ENCODE data around the gene MED23. TPM values are rescaled to one million over a fixed set of nuclear protein-coding genes. Genes with fewer than 3 reads are reported as not detected.

MED23 gene
- polyA plus RNA-seq, 3 donors from 2014 or later: 5.9 to 18.0 (median 9.5) TPM

DNA sequence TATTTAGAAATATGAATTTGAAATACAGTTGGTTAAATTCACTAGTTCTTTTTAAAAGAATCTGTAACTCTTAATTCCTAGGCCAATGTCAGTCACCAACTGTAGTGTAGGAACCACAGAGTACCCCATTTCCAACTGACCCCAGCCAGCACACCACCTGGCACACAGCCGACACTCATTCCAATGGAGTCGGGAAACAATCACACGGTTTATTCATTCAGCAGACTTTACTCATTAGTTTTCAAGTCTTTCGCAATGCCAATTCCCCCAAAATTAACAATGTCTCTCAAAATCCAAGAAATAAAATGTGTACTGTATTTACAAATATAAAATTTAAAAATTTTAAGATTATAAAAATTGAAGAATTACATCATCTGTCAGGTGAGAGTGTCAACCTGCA, 41.5 kb downstream of the MED23 start:
- Mint-ChIP-seq H3K27me3 (ENCODE audit: low read depth in 3 of 3) (no peaks in the 10 kb centered on the region), H3K36me3 (peaks cover 15 to 48% (median 23%) of the 10 kb centered on the region in 3 donors), H3K4me3 (no peak overlapping the region), H3K4me1 (no peaks in the 10 kb centered on the region), H3K27ac (no peak overlapping the region), H3K9me3 (no peaks in the 10 kb centered on the region)
- no peak for DNase-seq

DNA sequence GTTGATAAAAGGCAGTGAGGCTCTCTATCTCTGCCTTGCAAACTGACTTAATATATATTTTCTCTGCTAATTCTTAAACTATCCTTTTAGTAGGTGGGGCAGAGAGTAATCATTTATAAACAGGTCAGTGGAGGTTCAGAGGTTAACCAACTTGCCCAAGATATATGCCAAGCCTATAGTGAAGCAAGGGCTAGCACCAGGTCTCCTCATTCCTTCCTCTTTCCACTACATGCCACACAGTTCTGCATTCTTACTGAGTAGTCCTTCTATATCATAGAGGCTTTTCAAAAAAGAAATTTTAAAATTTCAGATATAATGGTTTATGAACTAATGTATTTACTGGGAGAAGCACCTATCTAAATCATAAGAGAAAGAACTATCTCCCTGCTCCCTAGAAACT, 46.5 kb downstream of the MED23 start:
- Mint-ChIP-seq H3K4me1 (no peaks in the 10 kb centered on the region), H3K27ac (no peak overlapping the region), H3K4me3 (no peak overlapping the region), H3K36me3 (peaks cover 3 to 42% (median 14%) of the 10 kb centered on the region in 3 donors), H3K9me3 (no peaks in the 10 kb centered on the region), H3K27me3 (ENCODE audit: low read depth in 3 of 3) (no peaks in the 10 kb centered on the region)
- no peak for DNase-seq

DNA sequence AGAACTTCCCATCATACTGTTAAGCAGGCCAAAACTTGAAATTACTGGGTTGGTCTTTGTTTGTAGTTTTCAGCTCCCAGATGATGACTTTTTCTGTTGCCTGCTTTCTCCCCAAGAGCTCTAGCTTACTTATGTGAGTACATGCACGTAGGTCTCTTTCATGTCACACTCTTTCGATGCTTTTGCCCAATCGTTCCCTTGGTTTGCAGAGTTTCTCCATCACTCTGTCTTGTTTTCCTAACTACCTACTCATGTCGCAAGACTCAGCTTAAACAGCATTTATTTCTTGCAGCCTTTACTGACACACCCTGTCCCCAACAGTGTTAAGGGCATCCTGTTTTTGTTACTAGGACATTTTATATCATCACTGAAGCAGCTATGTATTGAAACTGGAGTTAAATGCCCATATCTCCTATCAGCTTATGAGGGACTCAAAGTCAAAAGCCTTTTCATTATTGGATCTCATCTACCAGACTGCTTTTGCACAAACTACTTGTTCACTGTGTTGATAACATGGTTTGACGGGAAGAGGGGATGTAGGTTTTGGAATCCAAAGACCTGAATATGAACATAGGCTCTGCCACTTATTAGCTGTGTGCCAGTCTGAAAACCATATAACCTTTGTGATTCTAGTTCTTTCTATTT, 52.1 kb downstream of the MED23 start:
- Mint-ChIP-seq H3K9me3 (no peaks in the 10 kb centered on the region), H3K4me3 (no peak overlapping the region), H3K36me3 (peaks cover 16 to 33% (median 24%) of the 10 kb centered on the region in 3 donors), H3K27me3 (ENCODE audit: low read depth in 3 of 3) (no peaks in the 10 kb centered on the region), H3K4me1 (no peaks in the 10 kb centered on the region), H3K27ac (peak overlapping the region in 2 of 6 donors; percentile 9 to 10)
- no peak for DNase-seq

DNA sequence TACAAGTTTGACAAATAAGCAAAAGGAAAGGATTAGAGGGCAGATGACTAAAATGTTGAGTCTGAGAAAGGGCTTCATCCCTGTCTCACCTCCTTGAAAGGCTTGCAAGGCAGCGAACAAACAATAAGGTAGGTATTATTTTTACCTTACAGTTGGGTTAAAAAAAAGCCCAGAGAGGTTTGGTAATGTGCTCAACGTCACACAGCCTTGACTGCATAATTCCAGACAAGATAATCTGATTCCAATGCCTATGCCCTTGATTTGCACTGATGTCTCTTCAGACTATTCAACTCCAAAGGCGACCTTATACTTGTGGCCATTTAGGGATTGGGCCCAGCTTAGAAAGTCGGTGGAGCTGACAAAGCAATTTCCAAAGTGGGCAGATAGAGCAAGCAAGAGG, 53.4 kb downstream of the MED23 start:
- no peak overlapping the region for H3K4me3 Mint-ChIP-seq
- no peak for DNase-seq
- H3K9me3 Mint-ChIP-seq: no peaks in the 10 kb centered on the region
- H3K36me3 Mint-ChIP-seq: peaks cover 26 to 29% (median 28%) of the 10 kb centered on the region in 3 donors
- peaks cover 0 to 1% (median 0%) of the 10 kb centered on the region in 3 donors for H3K27me3 Mint-ChIP-seq (ENCODE audit: low read depth in 3 of 3)
- no peaks in the 10 kb centered on the region for H3K4me1 Mint-ChIP-seq
- H3K27ac Mint-ChIP-seq: no peak overlapping the region

DNA sequence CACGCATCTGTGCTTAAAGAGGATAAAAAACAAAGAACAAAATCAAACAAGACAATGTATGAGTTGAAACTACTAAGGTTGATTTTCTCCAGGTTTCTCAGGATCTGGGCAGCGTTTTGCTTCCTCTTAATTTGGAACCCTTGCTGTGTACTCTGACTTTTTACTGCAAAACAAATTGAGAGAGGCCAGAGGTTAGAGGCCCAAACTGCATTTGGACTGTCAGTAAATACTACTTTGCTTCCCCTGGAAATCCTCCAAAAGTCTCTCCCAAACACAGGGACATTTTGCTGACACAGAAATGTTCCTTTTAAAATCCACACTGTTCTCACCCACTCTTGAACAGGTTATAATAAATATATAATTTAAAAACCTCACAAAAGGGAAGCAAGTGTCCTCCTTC, 53.9 kb downstream of the MED23 start:
- H3K27me3 Mint-ChIP-seq (ENCODE audit: low read depth in 3 of 3): peaks cover 0 to 1% (median 0%) of the 10 kb centered on the region in 3 donors
- H3K4me1 Mint-ChIP-seq: no peaks in the 10 kb centered on the region
- no peak overlapping the region for H3K4me3 Mint-ChIP-seq
- H3K27ac Mint-ChIP-seq: no peak overlapping the region
- no peaks in the 10 kb centered on the region for H3K9me3 Mint-ChIP-seq
- no peak for DNase-seq
- peaks cover 26 to 28% (median 27%) of the 10 kb centered on the region in 3 donors for H3K36me3 Mint-ChIP-seq

DNA sequence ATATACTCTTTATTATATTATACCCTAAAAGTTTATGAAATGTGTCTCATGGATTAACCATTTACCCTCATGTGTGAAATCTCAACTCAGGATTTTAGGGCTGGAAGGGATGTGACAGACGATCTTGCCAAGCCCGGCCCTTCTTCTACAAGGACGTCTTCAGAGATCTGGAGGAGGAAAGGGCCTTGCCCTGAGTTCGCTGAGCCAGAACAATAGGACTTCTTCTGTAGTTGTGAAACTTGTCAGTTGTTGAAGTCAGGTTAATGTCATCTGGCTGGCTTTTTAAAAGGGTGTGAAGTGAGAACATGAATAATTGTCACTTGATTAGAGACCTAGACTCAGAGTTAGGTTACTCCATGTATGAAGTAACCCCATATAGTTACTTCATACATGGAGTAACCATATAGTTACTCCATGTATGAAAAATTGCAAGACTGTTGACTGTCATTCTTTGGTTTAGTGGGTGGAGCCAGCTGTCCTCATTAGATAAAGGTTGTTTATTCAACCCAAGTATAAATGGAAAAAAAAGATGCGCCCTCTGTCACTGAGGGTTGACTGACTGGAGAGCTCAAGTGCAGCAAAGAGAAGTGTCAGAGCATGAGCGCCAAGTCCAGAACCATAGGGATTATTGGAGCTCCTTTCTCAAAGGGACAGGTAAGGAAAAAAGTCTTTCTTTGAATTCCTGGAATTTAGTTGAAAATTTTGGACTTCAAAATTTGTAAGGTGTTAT, 55.2 kb downstream of the MED23 start, which contains the start of gene ARG1:
Gene ARG1 (plus strand): TSS at position 541 of the 730 bp plus-strand sequence. CDS start 57 bp downstream, at position 598.
- peak within 1 kb of the TSS in 1 of 6 donors; percentile 54 for H3K27ac Mint-ChIP-seq
- no peak within 1 kb of the TSS for H3K4me3 Mint-ChIP-seq

DNA sequence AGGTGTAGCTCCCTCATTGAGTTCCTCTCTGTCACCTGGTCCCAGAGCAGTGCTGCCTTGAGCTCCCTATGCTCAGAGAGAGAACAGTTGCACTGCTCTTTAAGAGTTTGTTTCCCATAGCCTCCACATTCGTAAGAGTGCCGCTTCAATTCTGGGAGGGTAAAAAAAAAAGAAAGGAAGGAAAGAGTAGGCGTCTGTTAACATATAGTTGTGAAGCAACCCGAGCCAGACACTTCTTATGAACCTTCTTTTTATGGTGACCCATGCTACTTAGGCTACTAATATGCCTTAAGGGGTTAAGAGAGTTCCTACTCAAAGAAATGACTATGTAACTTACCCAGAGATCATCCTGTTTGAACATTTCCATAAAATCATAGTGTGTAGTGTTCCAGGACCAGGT, 59.3 kb downstream of the MED23 start:
- H3K36me3 Mint-ChIP-seq: peaks cover 18 to 31% (median 29%) of the 10 kb centered on the region in 3 donors
- H3K27me3 Mint-ChIP-seq (ENCODE audit: low read depth in 3 of 3): peaks cover 0 to 1% (median 0%) of the 10 kb centered on the region in 3 donors
- no peak for DNase-seq
- H3K9me3 Mint-ChIP-seq: no peaks in the 10 kb centered on the region
- no peaks in the 10 kb centered on the region for H3K4me1 Mint-ChIP-seq
- no peak overlapping the region for H3K4me3 Mint-ChIP-seq
- H3K27ac Mint-ChIP-seq: no peak overlapping the region

More for the DNA sequence above, 55.2 kb downstream of the MED23 start, which contains the start of gene ARG1:
- no peak for DNase-seq
- Mint-ChIP-seq H3K27me3 (ENCODE audit: low read depth in 3 of 3) (peaks cover 0 to 1% (median 0%) of the 10 kb centered on the region in 3 donors), H3K4me1 (no peaks in the 10 kb centered on the region), H3K36me3 (peaks cover 27 to 28% (median 28%) of the 10 kb centered on the region in 3 donors), H3K9me3 (no peaks in the 10 kb centered on the region)

DNA sequence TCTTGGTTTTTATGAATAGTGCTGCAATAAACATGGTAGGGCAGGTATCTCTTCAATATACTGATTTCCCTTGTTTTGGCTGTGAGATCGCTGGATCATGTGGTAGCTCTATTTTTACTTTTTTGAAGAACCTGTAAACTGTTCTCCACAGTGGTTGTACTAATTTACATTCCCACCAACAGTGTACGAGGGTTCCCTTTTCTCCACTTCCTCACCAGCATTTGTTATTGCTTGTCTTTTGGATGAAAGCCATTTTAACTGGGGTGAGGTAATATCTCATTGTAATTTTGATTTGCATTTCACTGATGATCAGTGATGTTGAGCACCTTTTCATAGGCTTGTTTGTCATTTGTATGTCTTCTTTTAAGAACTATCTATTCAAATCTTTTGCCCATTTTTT, 63.0 kb downstream of the MED23 start:
- H3K4me3 Mint-ChIP-seq: no peak overlapping the region
- no peak for DNase-seq
- peaks cover 0 to 3% (median 1%) of the 10 kb centered on the region in 3 donors for H3K27me3 Mint-ChIP-seq (ENCODE audit: low read depth in 3 of 3)
- peaks cover 0 to 11% (median 10%) of the 10 kb centered on the region in 3 donors for H3K36me3 Mint-ChIP-seq
- no peak overlapping the region for H3K27ac Mint-ChIP-seq
- H3K4me1 Mint-ChIP-seq: no peaks in the 10 kb centered on the region
- no peaks in the 10 kb centered on the region for H3K9me3 Mint-ChIP-seq

DNA sequence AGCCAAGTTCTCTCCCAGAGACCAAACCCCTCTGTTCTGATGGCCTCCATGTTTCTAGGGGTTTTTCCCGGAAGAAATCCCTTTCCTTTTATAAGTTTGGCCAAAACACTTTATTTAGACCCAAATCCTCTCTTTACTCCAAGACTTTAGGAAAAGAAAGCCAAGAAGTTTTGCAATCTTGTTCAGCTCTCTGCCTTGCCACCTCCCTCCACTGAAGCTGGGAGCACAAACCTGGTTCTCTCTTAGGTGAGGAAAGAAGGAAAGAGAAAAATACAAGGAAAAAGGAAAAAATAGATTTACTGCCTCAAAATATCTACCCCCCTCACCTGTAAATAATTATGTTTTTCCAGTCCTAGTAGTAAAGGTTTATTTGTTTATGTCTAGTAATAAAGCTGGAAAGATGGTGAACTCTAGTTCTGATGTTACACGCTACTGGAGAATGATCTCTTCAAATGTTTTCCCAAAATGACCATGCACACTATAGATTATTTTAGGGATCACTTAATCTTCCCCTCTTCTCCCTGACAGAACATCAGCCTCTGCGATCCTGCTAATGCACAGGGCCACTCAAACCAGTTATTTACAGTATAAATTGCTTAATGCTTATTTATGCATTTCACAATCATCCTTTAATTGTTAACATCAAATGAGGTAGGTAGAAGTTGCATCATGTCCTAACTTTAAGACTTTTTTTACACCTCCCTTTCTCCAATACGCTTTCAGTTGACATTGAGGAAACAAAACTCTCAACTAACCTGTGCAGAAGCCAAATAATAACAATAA, 65.9 kb downstream of the MED23 start:
- Mint-ChIP-seq H3K27me3 (ENCODE audit: low read depth in 3 of 3) (peaks cover 0 to 5% (median 4%) of the 10 kb centered on the region in 3 donors), H3K9me3 (no peaks in the 10 kb centered on the region), H3K4me3 (no peak overlapping the region), H3K4me1 (no peaks in the 10 kb centered on the region), H3K27ac (no peak overlapping the region), H3K36me3 (peaks cover 0 to 8% (median 5%) of the 10 kb centered on the region in 3 donors)
- DNase-seq: no peak

DNA sequence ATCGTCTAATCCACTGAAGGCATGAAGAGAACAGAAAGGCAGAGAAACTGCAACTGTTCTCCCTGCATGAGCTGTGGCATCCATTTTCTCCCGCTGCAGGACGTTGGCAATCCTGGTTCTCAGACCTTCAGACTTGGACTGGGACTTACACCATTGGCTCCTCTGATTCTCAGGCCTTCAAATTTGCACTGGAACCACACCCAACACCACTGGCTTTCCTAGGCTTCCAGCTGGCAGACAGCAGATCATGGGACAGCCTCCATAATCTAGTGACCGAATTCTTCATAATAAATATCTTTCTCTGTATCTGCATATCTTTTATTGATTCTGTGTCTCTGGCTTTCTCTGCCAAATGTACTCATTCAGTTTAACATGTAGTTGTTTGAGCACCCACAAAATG, 69.1 kb downstream of the MED23 start:
- Mint-ChIP-seq H3K4me3 (no peak overlapping the region), H3K36me3 (no peaks in the 10 kb centered on the region), H3K27me3 (ENCODE audit: low read depth in 3 of 3) (peaks cover under 1 to 5% (median 4%) of the 10 kb centered on the region in 3 donors)

DNA sequence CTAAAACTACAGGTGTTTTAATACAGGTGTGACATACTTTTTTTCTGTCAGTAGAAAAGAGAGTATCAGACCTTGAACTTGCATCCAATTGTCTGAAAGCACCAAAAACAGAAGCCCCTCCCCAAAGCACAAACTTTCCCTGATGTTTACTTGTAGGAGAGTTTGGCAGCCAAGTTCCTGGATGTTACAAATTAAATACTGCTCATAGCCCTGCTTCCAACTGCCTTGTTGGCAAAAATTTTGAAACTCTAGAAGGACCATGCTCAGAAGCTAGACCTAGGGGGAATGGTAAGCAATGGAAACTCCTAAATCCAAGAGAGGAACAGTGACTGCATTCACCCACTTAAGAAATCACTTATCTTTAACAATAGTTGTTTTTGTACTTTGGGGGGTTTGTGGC, 72.0 kb downstream of the MED23 start:
- H3K27me3 Mint-ChIP-seq (ENCODE audit: low read depth in 3 of 3): peaks cover 2 to 4% (median 2%) of the 10 kb centered on the region in 3 donors
- H3K4me3 Mint-ChIP-seq: no peak overlapping the region
- H3K36me3 Mint-ChIP-seq: no peaks in the 10 kb centered on the region
- H3K9me3 Mint-ChIP-seq: no peaks in the 10 kb centered on the region
- DNase-seq: no peak
- no peaks in the 10 kb centered on the region for H3K4me1 Mint-ChIP-seq
- H3K27ac Mint-ChIP-seq: no peak overlapping the region

More for the DNA sequence above, 69.1 kb downstream of the MED23 start:
- H3K27ac Mint-ChIP-seq: no peak overlapping the region
- no peaks in the 10 kb centered on the region for H3K9me3 Mint-ChIP-seq
- no peaks in the 10 kb centered on the region for H3K4me1 Mint-ChIP-seq
- DNase-seq: no peak

DNA sequence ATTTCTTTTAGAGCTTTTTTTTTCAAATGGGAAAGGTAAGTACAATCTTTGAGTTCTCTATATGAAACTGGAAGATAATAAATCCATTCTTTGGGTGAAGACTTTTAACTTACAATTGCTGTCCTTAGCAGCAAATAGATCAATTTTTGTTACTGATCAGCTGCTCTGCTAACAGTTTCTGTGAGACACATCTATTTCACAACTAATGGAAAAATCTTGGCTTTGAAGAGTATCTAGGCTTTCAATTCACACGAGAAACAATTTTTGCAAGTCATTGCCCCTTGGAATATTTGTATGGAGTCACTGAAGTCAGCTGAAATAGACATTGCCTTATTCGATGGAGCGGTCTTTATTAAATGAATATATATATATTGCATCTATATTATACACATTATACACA, 75.5 kb downstream of the MED23 start:
- Mint-ChIP-seq H3K4me3 (no peak overlapping the region), H3K4me1 (no peaks in the 10 kb centered on the region), H3K27me3 (ENCODE audit: low read depth in 3 of 3) (peaks cover 0 to 5% (median 0%) of the 10 kb centered on the region in 3 donors), H3K36me3 (no peaks in the 10 kb centered on the region), H3K9me3 (no peaks in the 10 kb centered on the region), H3K27ac (no peak overlapping the region)
- no peak for DNase-seq

DNA sequence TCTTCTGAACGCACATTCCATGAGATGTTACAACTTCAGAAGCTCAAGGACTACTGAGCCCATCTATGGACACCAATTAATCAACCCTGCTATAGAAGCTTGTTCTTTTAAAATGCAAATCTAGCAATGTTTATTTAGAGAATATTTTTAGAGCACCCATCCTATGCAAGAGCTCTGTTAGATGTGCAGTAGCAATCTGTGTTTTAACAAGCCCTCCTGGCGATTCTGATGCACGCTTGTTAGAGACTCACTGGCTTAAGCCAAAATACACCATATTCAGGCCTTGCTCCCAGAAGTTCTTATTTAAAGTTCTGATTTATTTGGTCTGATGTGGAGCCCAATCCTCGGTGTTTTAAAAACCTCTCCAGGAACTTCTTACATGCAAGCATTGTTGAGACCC, 76.1 kb downstream of the MED23 start:
- no peak for DNase-seq
- H3K4me1 Mint-ChIP-seq: no peaks in the 10 kb centered on the region
- H3K9me3 Mint-ChIP-seq: no peaks in the 10 kb centered on the region
- peaks cover 0 to 8% (median 2%) of the 10 kb centered on the region in 3 donors for H3K27me3 Mint-ChIP-seq (ENCODE audit: low read depth in 3 of 3)
- H3K27ac Mint-ChIP-seq: no peak overlapping the region
- no peak overlapping the region for H3K4me3 Mint-ChIP-seq
- H3K36me3 Mint-ChIP-seq: no peaks in the 10 kb centered on the region

DNA sequence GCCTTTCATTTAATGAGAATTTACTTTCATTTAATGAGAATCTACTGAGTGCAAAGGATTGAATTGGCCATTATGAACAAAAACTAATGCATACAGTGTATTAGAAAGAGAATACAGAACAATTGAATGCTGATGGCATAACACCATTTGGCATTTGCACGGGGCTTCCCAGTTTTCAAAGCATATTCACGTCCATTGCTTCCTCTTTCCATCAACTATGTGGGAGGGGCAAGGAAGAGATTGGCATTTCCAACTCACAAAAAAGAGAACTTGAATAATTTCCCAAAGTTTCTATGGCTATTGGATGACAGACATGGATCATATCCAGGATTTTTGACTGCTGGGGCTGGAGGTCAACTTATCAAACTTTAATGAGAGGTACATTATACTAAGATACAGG, 78.2 kb downstream of the MED23 start:
- H3K4me3 Mint-ChIP-seq: no peak overlapping the region
- H3K27me3 Mint-ChIP-seq (ENCODE audit: low read depth in 3 of 3): peaks cover 2 to 12% (median 2%) of the 10 kb centered on the region in 3 donors
- no peak for DNase-seq
- no peak overlapping the region for H3K27ac Mint-ChIP-seq
- no peaks in the 10 kb centered on the region for H3K36me3 Mint-ChIP-seq
- no peaks in the 10 kb centered on the region for H3K9me3 Mint-ChIP-seq
- no peaks in the 10 kb centered on the region for H3K4me1 Mint-ChIP-seq

Measured in immature natural killer cell (primary cell).